Suprapubic skin (tissue), 4 donors: ENCODE data around the gene ZNF184.

Experiments used
- EP300 ChIP-seq: sonication (generic); formaldehyde crosslinking; IDR thresholded peaks from one replicate; pipeline ENCODE4 v1.6.1; 2017; ENCODE audit warnings: antibody characterized with exemption
- POLR2A ChIP-seq, 2 donors: fragments of 450-650 bp; IDR thresholded peaks; one replicate each; pipeline ENCODE4 v1.6.1; 2017; ENCODE audit warnings: antibody characterized with exemption in 2 of 2, mild to moderate bottlenecking in 2 of 2, moderate library complexity in 2 of 2
- POLR2AphosphoS5 ChIP-seq, 3 donors: sonication (generic); formaldehyde crosslinking; IDR thresholded peaks; one replicate each; pipeline ENCODE4 v1.6.1; 2017; ENCODE audit warnings: antibody characterized with exemption in 3 of 3
- TF ChIP-seq, protein P1 (sequence below), 2 donors: fragments of 200-600 bp in 1 of 2; fragments of 450-650 bp in 1 of 2; sonication (generic) in 1 of 2; IDR thresholded peaks; one replicate each; pipeline ENCODE4 v1.5.1; 2016 to 2019; ENCODE audit warnings: antibody characterized with exemption in 2 of 2, mild to moderate bottlenecking in 1 of 2, moderate library complexity in 1 of 2

DNA sequence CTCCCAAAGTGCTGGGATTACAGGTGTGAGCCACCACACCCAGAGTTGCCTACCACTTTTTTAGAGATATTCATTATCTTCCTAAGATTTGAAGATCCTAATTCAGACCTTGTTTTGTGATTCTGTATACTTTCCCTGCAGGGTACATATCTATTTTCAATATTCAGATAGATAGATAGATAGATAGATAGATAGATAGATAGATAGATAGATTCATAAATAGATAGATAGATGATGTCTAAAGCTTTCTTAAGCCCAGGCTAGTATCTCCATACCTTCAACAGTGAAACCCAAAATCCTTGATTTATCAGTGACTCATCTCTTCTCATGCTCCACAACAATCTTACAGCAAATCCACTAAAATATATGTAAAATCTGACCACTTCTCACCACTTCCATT is 53.5 kb downstream of the ZNF184 start:
- TF ChIP-seq, protein P1, sequence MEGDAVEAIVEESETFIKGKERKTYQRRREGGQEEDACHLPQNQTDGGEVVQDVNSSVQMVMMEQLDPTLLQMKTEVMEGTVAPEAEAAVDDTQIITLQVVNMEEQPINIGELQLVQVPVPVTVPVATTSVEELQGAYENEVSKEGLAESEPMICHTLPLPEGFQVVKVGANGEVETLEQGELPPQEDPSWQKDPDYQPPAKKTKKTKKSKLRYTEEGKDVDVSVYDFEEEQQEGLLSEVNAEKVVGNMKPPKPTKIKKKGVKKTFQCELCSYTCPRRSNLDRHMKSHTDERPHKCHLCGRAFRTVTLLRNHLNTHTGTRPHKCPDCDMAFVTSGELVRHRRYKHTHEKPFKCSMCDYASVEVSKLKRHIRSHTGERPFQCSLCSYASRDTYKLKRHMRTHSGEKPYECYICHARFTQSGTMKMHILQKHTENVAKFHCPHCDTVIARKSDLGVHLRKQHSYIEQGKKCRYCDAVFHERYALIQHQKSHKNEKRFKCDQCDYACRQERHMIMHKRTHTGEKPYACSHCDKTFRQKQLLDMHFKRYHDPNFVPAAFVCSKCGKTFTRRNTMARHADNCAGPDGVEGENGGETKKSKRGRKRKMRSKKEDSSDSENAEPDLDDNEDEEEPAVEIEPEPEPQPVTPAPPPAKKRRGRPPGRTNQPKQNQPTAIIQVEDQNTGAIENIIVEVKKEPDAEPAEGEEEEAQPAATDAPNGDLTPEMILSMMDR (IDR thresholded peaks at IDR 0.05): no peak
- TF ChIP-seq POLR2A (IDR thresholded peaks at IDR 0.05): no peak
- no peak for TF ChIP-seq POLR2AphosphoS5 (IDR thresholded peaks at IDR 0.05)
- TF ChIP-seq EP300: no peak
